ENCODE data around the gene PLEKHJ1.

DNA sequence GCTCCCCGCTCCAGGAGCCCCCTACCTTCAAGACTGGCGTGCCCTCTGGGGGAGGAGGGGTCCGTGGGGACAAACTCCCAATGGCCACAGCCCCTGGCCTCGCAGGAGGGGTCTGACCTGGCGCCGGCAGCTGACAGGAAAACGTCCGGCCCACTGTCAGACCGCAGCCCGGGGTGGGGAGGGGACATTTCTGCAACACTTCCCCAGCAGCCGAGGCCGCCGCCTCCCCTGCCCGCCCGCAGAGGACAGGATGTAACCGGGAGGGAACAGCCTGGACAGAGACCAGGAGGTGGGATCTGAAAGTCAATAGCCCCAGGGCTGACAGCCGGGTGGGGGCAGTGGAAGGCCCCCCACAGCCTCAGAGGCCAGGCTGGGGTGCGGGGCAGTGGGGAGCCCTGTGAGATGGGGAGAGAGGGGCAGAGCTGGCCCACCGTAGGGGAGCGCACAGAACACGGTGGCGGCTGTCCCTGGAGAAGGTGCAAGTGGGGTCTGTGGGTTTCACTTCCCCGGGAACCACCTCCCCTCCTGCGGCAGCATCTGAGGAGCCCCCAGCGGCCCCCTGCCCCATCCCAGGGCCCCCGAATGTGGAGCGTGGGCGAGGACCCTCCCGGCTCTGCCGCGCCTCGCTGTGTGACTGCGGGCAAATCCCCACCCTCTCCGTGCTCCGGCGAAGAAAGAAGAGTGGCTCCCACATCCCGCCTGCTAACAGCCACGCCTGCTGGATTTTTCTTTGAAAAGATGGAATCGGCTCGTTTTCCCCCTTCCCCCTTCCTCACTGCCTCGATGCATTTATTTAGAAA, 46.1 kb upstream of the PLEKHJ1 start, which contains the start of gene PEAK3:
- TF ChIP-seq CTCF (IDR thresholded peaks at IDR 0.05) (no peak), POLR2AphosphoS5 (IDR thresholded peaks at IDR 0.05) (peak; percentile 66 to 70)
